K562 (cell line): Measurements from ENCODE around the gene USP46. TPM values are rescaled to one million over a fixed set of nuclear protein-coding genes. Genes with fewer than 3 reads are reported as not detected.

Experiments used
- ATAC-seq: fragments of 200-7000 bp; cut with Tn5 transposase; 3 replicates; pipeline ENCODE4 v1.9.1; 2020; ENCODE audit warnings: moderate library complexity
- BruUV-seq: library from RNA; stranded (reverse); fragments of 400-500 nt; replicated peaks from 2 replicates; lab custom pipeline; 2021; lab: Mats Ljungman, UMichigan
- CTCF ChIA-PET: fragments of 300-600 bp; formaldehyde crosslinking; extraction: SDS; loops from one replicate; lab custom pipeline; 2021; ENCODE audit warnings: low intra/inter-chr PET ratio; lab: Yijun Ruan, JAX
- POLR2A ChIA-PET: fragments of 300-600, 350-650 bp; sonication (Branson Sonifier 250); formaldehyde crosslinking; extraction: SDS; loops from one replicate; lab custom pipeline; 2021; ENCODE audit warnings: antibody characterized with exemption, inconsistent platforms; lab: Yijun Ruan, JAX
- DNase-seq, 4 experiments: peaks; one replicate each; pipeline versions ENCODE4 v3.0.0 to v3.0.0-alpha.2; 2011 to 2018; ENCODE audit warnings: low spot score in 3 of 4, mixed read lengths in 3 of 4; ENCODE audit errors: extremely low read depth in 1 of 4
- FAIRE-seq: peaks from 2 replicates; lab custom pipeline; 2011; peaks lifted over from hg19 to GRCh38; lab: Jason Lieb, UNC
- H2AFZ ChIP-seq: 2 replicates; pipeline ENCODE4 v1.6.0; 2011; ENCODE audit warnings: low read depth, low read length, control low read depth, inconsistent platforms
- H3K27ac ChIP-seq: fragments of 200-600 bp; 3 replicates; pipeline ENCODE4 v1.8.0; 2011; ENCODE audit warnings: low read depth, mild to moderate bottlenecking, control low read depth, inconsistent platforms, low read length, moderate library complexity, mixed read lengths; ENCODE audit errors: extremely low read depth
- H3K27me3 ChIP-seq, 2 experiments: fragments of 300-600 bp in 1 of 2; 2 replicates in 1 of 2; 3 replicates in 1 of 2; pipeline versions ENCODE4 v1.6.0 to v1.8.0; 2011; ENCODE audit warnings: inconsistent platforms in 2 of 2, low read length in 2 of 2, mild to moderate bottlenecking in 1 of 2, mixed read lengths in 1 of 2, moderate library complexity in 1 of 2; ENCODE audit not compliant: control insufficient read depth in 2 of 2, insufficient read depth in 2 of 2
- H3K36me3 ChIP-seq: fragments of 300-600 bp; 3 replicates; pipeline ENCODE4 v1.8.0; 2011; ENCODE audit warnings: mild to moderate bottlenecking, low read length, inconsistent platforms; ENCODE audit not compliant: control insufficient read depth, insufficient read depth
- H3K4me1 ChIP-seq, 2 experiments: fragments of 200-600 bp in 1 of 2; replicated peaks in 1 of 2; 2 replicates in 1 of 2; 3 replicates in 1 of 2; pipeline versions ENCODE4 v1.5.1 to v1.8.0; 2011; ENCODE audit warnings: inconsistent platforms in 2 of 2, low read length in 2 of 2, mild to moderate bottlenecking in 1 of 2, mixed read lengths in 1 of 2, moderate library complexity in 1 of 2; ENCODE audit not compliant: control insufficient read depth in 2 of 2, insufficient read depth in 2 of 2
- H3K4me2 ChIP-seq: 2 replicates; pipeline ENCODE4 v1.6.1; 2011; ENCODE audit warnings: low read length, control low read depth, inconsistent platforms, mixed read lengths; ENCODE audit not compliant: insufficient read depth
- H3K4me3 ChIP-seq: fragments of 200-600 bp; sonication (generic), shearing (Covaris generic); 2 replicates; pipeline ENCODE4 v1.5.1; 2016; ENCODE audit warnings: control low read depth, inconsistent platforms
- H3K79me2 ChIP-seq: fragments of 200-600 bp; 3 replicates; pipeline ENCODE4 v1.8.0; 2011; ENCODE audit warnings: low read length, inconsistent platforms; ENCODE audit not compliant: control insufficient read depth, insufficient read depth
- H3K9ac ChIP-seq, 2 experiments: 2 replicates each; pipeline versions ENCODE4 v1.6.0 to v1.6.1; 2011; ENCODE audit warnings: low read depth in 2 of 2, low read length in 2 of 2, control low read depth in 1 of 2, inconsistent platforms in 1 of 2, mild to moderate bottlenecking in 1 of 2, mixed read lengths in 1 of 2; ENCODE audit not compliant: insufficient read depth in 1 of 2
- H3K9me1 ChIP-seq: one replicate; pipeline ENCODE4 v1.6.0; 2011; ENCODE audit warnings: inconsistent platforms, mild to moderate bottlenecking, low read length, moderate library complexity; ENCODE audit not compliant: control insufficient read depth, insufficient read depth
- H3K9me3 ChIP-seq: replicated peaks from 2 replicates; pipeline ENCODE4 v1.5.1; 2011; ENCODE audit warnings: low read depth, low read length, inconsistent platforms; ENCODE audit not compliant: control insufficient read depth, insufficient read depth
- H4K20me1 ChIP-seq: replicated peaks from 2 replicates; pipeline ENCODE4 v1.6.1; 2011; ENCODE audit warnings: low read length, inconsistent platforms, mixed read lengths; ENCODE audit not compliant: control insufficient read depth, insufficient read depth
- DMBX1 ChIP-seq: fragments of 250-450 bp; sonication (Bioruptor Pico); IDR thresholded peaks from 2 replicates; pipeline ENCODE4 v1.8.0; 2022; ENCODE audit warnings: inconsistent platforms, mild to moderate bottlenecking, moderate library complexity, borderline replicate concordance
- ELF1 ChIP-seq: fragments of 200-800 bp; sonication (Bioruptor generic); IDR thresholded peaks from 2 replicates; pipeline ENCODE4 v1.6.1; 2016; ENCODE audit warnings: missing genetic modification characterization, missing compliant biosample characterization
- FOSL1 ChIP-seq: fragments of 200-800 bp; sonication (Bioruptor generic); conservative IDR thresholded peaks from 2 replicates; pipeline ENCODE4 v1.6.1; 2016; ENCODE audit warnings: missing genetic modification characterization, missing compliant biosample characterization
- HNRNPLL ChIP-seq: fragments of 200-400 bp; formaldehyde crosslinking; IDR thresholded peaks from 2 replicates; pipeline ENCODE4 v1.6.1; 2017; ENCODE audit warnings: low read length, low read depth, mild to moderate bottlenecking; ENCODE audit not compliant: poor library complexity, severe bottlenecking
- NR3C1 ChIP-seq: sonication (generic); formaldehyde crosslinking; IDR thresholded peaks from 2 replicates; pipeline ENCODE4 v1.8.1; 2022; ENCODE audit warnings: missing genetic modification reagents
- SP2 ChIP-seq: IDR thresholded peaks from 2 replicates; pipeline ENCODE4 v1.6.1; 2011; ENCODE audit warnings: mild to moderate bottlenecking, low read depth, low read length, moderate library complexity; ENCODE audit not compliant: poor library complexity, severe bottlenecking; ENCODE audit errors: extremely low read depth
- SRSF3 ChIP-seq: fragments of 200-400 bp; formaldehyde crosslinking; IDR thresholded peaks from 2 replicates; pipeline ENCODE4 v1.6.1; 2016; ENCODE audit warnings: mild to moderate bottlenecking, low read length, moderate library complexity; ENCODE audit not compliant: insufficient read depth
- WGBS: fragments of 100-300 bp; shearing (Covaris generic); methylation state at CpG from one replicate; pipeline ENCODE4 v1.1.6; 2016; ENCODE audit warnings: low coverage, mixed read lengths; ENCODE audit not compliant: insufficient coverage; ENCODE audit errors: missing lambda C conversion rate; 5-methylcytosine and 5-hydroxymethylcytosine counted together
- in situ Hi-C: fragments of 300-500 bp; cut with MboI; formaldehyde crosslinking; loops from 4 replicates; pipeline ENCODE4 v1.15.0; 2018; ENCODE audit warnings: inconsistent platforms, mixed read lengths
- intact Hi-C: fragments of 100-400 bp; cut with micrococcal nuclease; formaldehyde crosslinking; loops from 2 replicates; pipeline ENCODE4 v1.14.2; 2022
- polyA plus RNA-seq, 8 experiments: library from polyadenylated mRNA; depleted of rRNA in 4 of 8; stranded (reverse) in 5 of 8; unstranded in 3 of 8; fragments of >200 nt; fragmentation: Nextera tagmentation in 2 of 8; fragmentation: Illumina TruSeq in 1 of 8; extraction: Ambion mirVana in 2 of 8; extraction: Trizol in 1 of 8; gene quantifications; 2 replicates each; pipeline versions ENCODE4 v1.2.1 to v1.2.3, GENCODE V29; 2011 to 2014; ENCODE audit warnings: inconsistent platforms in 1 of 8, missing spikeins in 1 of 8
- total RNA-seq, 7 experiments: library from RNA; depleted of rRNA in 6 of 7; stranded (reverse); fragments of >200 nt in 6 of 7; fragmentation: Illumina TruSeq in 2 of 7; extraction: Trizol in 2 of 7; gene quantifications; 2 replicates each; pipeline versions ENCODE4 v1.2.1 to v1.2.3, GENCODE V29; 2011 to 2021; ENCODE audit warnings: low replicate concordance in 1 of 7
- TF ChIP-seq, protein P1 (sequence below), 2 experiments: fragments of 450-650 bp; IDR thresholded peaks; 2 replicates each; pipeline ENCODE4 v1.6.1; 2018; ENCODE audit warnings: mild to moderate bottlenecking in 2 of 2, low read depth in 1 of 2; ENCODE audit not compliant: partially characterized antibody in 2 of 2
- TF ChIP-seq, protein P2 (sequence below): fragments of 200-400 bp; formaldehyde crosslinking; IDR thresholded peaks from 2 replicates; pipeline ENCODE4 v1.6.1; 2017; ENCODE audit warnings: mild to moderate bottlenecking, low read depth, low read length, moderate library complexity
- TF ChIP-seq, protein P3 (sequence below): fragments of 450-650 bp; IDR thresholded peaks from 2 replicates; pipeline ENCODE4 v1.6.1; 2016; ENCODE audit warnings: low read depth, mild to moderate bottlenecking, moderate library complexity
- TF ChIP-seq, protein P4 (sequence below): fragments of 150-350 bp; IDR thresholded peaks from 2 replicates; pipeline ENCODE4 v1.6.1; 2014; ENCODE audit warnings: low read depth, mild to moderate bottlenecking, low read length, borderline replicate concordance

The USP46 gene
- total and polyA plus RNA-seq, 9 of the 15 experiments (the other 6 are each of a cell fraction or from before 2014, with no cell fraction given): 3.0 to 11.7 (median 8.4) TPM

- no peak for DNase-seq
- H3K27ac ChIP-seq: no peak overlapping the region
- POLR2A ChIA-PET: interaction anchor here (1.0 kb wide), 1 partner anchor 13 kb away, joined by 3 read pairs; no protein-coding TSS in a partner anchor
Observed at GRCh38 chr4:52635560-52635959, 23.5 kb downstream of the USP46 start.

More at GRCh38 chr4:52635560-52635959, 23.5 kb downstream of the USP46 start:
- Histone ChIP-seq H3K79me2 (no peaks in the 10 kb centered on the region), H3K4me2 (no peak overlapping the region), H2AFZ (no peak overlapping the region), H3K36me3 (no peaks in the 10 kb centered on the region), H3K9me3 (no peaks in the 10 kb centered on the region), H3K4me3 (no peak overlapping the region), H3K4me1 (no peaks in the 10 kb centered on the region), H3K9ac (no peak overlapping the region), H3K9me1 (no peaks in the 10 kb centered on the region), H3K27me3 (no peaks in the 10 kb centered on the region), H4K20me1 (no peaks in the 10 kb centered on the region; the same call in 1 of the 2 replicates)
- CTCF ChIA-PET: no interaction called here
- ATAC-seq: no peak
- TF ChIP-seq, protein P1, sequence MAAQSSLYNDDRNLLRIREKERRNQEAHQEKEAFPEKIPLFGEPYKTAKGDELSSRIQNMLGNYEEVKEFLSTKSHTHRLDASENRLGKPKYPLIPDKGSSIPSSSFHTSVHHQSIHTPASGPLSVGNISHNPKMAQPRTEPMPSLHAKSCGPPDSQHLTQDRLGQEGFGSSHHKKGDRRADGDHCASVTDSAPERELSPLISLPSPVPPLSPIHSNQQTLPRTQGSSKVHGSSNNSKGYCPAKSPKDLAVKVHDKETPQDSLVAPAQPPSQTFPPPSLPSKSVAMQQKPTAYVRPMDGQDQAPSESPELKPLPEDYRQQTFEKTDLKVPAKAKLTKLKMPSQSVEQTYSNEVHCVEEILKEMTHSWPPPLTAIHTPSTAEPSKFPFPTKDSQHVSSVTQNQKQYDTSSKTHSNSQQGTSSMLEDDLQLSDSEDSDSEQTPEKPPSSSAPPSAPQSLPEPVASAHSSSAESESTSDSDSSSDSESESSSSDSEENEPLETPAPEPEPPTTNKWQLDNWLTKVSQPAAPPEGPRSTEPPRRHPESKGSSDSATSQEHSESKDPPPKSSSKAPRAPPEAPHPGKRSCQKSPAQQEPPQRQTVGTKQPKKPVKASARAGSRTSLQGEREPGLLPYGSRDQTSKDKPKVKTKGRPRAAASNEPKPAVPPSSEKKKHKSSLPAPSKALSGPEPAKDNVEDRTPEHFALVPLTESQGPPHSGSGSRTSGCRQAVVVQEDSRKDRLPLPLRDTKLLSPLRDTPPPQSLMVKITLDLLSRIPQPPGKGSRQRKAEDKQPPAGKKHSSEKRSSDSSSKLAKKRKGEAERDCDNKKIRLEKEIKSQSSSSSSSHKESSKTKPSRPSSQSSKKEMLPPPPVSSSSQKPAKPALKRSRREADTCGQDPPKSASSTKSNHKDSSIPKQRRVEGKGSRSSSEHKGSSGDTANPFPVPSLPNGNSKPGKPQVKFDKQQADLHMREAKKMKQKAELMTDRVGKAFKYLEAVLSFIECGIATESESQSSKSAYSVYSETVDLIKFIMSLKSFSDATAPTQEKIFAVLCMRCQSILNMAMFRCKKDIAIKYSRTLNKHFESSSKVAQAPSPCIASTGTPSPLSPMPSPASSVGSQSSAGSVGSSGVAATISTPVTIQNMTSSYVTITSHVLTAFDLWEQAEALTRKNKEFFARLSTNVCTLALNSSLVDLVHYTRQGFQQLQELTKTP (IDR thresholded peaks at IDR 0.05; ENCODE audit: low read depth in 1 of 2, partially characterized antibody in 2 of 2): no peak
- TF ChIP-seq, protein P2, sequence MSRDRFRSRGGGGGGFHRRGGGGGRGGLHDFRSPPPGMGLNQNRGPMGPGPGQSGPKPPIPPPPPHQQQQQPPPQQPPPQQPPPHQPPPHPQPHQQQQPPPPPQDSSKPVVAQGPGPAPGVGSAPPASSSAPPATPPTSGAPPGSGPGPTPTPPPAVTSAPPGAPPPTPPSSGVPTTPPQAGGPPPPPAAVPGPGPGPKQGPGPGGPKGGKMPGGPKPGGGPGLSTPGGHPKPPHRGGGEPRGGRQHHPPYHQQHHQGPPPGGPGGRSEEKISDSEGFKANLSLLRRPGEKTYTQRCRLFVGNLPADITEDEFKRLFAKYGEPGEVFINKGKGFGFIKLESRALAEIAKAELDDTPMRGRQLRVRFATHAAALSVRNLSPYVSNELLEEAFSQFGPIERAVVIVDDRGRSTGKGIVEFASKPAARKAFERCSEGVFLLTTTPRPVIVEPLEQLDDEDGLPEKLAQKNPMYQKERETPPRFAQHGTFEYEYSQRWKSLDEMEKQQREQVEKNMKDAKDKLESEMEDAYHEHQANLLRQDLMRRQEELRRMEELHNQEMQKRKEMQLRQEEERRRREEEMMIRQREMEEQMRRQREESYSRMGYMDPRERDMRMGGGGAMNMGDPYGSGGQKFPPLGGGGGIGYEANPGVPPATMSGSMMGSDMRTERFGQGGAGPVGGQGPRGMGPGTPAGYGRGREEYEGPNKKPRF: no peak
- TF ChIP-seq, protein P3, sequence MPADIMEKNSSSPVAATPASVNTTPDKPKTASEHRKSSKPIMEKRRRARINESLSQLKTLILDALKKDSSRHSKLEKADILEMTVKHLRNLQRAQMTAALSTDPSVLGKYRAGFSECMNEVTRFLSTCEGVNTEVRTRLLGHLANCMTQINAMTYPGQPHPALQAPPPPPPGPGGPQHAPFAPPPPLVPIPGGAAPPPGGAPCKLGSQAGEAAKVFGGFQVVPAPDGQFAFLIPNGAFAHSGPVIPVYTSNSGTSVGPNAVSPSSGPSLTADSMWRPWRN: no peak
- TF ChIP-seq, protein P4, sequence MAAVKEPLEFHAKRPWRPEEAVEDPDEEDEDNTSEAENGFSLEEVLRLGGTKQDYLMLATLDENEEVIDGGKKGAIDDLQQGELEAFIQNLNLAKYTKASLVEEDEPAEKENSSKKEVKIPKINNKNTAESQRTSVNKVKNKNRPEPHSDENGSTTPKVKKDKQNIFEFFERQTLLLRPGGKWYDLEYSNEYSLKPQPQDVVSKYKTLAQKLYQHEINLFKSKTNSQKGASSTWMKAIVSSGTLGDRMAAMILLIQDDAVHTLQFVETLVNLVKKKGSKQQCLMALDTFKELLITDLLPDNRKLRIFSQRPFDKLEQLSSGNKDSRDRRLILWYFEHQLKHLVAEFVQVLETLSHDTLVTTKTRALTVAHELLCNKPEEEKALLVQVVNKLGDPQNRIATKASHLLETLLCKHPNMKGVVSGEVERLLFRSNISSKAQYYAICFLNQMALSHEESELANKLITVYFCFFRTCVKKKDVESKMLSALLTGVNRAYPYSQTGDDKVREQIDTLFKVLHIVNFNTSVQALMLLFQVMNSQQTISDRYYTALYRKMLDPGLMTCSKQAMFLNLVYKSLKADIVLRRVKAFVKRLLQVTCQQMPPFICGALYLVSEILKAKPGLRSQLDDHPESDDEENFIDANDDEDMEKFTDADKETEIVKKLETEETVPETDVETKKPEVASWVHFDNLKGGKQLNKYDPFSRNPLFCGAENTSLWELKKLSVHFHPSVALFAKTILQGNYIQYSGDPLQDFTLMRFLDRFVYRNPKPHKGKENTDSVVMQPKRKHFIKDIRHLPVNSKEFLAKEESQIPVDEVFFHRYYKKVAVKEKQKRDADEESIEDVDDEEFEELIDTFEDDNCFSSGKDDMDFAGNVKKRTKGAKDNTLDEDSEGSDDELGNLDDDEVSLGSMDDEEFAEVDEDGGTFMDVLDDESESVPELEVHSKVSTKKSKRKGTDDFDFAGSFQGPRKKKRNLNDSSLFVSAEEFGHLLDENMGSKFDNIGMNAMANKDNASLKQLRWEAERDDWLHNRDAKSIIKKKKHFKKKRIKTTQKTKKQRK: no peak
- no peak for TF ChIP-seq NR3C1 (CRISPR knock-in tag)
- TF ChIP-seq DMBX1 (CRISPR knock-in tag): no peak
- no peak for TF ChIP-seq HNRNPLL
- TF ChIP-seq FOSL1: no peak
- TF ChIP-seq SP2: no peak
- TF ChIP-seq SRSF3: no peak
- TF ChIP-seq ELF1 (tag): no peak
- BruUV-seq: no TSS peak
- no peak for FAIRE-seq
- 0% methylated on average over 1 of the region's 1 CpG for WGBS
- intact Hi-C loops (no loop called here), in situ Hi-C loops (no loop called here)
